Mononuclear cell (primary cell): ENCODE data around the gene RNF168. TPM values are rescaled to one million over a fixed set of nuclear protein-coding genes. Genes with fewer than 3 reads are reported as not detected.

ENCODE experiments used
- H3K27me3 ChIP-seq: 2 replicates; pipeline ENCODE4 v1.6.0; 2011; ENCODE audit warnings: low read length, control low read depth; ENCODE audit not compliant: insufficient read depth
- H3K4me1 ChIP-seq: 2 replicates; pipeline ENCODE4 v1.5.1; 2011; ENCODE audit warnings: mild to moderate bottlenecking, low read length, control low read depth; ENCODE audit not compliant: insufficient read depth
- H3K4me3 ChIP-seq: 2 replicates; pipeline ENCODE4 v1.5.1; 2011; ENCODE audit warnings: mild to moderate bottlenecking, low read length, moderate library complexity
- H3K9me3 ChIP-seq: 2 replicates; pipeline ENCODE4 v1.5.1; 2011; ENCODE audit warnings: low read depth, mild to moderate bottlenecking, control low read depth, low read length
- total RNA-seq: library from RNA; depleted of rRNA; stranded (reverse); fragments of >200 nt; gene quantifications from one replicate; pipeline ENCODE4 v1.2.3, GENCODE V29; 2012

Gene RNF168
- total RNA-seq, 1 donor = 25.9 TPM

- Histone ChIP-seq H3K4me1 (peaks cover 44% of the 10 kb centered on the region), H3K9me3 (no peaks in the 10 kb centered on the region), H3K4me3 (no peak overlapping the region), H3K27me3 (no peaks in the 10 kb centered on the region)
These were observed 84.2 kb downstream of the RNF168 start for GRCh38 chr3:196419386-196419785.

Other genes with a start within 250 kb of the RNF168 start
- 73.5 TPM for gene PCYT1A, start 216.0 kb downstream of the RNF168 start, total RNA-seq
- gene DYNLT2B, start 185.5 kb downstream of the RNF168 start, total RNA-seq = 2.2 TPM
- 1.3 TPM for gene TM4SF19, start 165.4 kb downstream of the RNF168 start, total RNA-seq
- gene UBXN7, start 71.3 kb downstream of the RNF168 start, total RNA-seq = 50.3 TPM
- not detected for gene SMCO1, start 11.6 kb upstream of the RNF168 start, total RNA-seq
- gene WDR53, start 64.8 kb upstream of the RNF168 start, total RNA-seq = 7.0 TPM
- gene FBXO45, start 64.9 kb upstream of the RNF168 start, total RNA-seq = 8.7 TPM
- gene NRROS, start 135.9 kb upstream of the RNF168 start, total RNA-seq = 43.4 TPM
- 0.73 TPM for gene CEP19, start 208.5 kb upstream of the RNF168 start, total RNA-seq
- gene PIGX, start 208.6 kb upstream of the RNF168 start, total RNA-seq = 14.2 TPM
- 37.9 TPM for gene PAK2, start 236.1 kb upstream of the RNF168 start, total RNA-seq